Mesenchymal stem cell (in vitro differentiated cells and primary cell): ENCODE results near the gene BABAM2.
"Not testable (repeated sequence)": the region's sequence is repeated elsewhere in the genome, so short reads cannot be mapped to it uniquely, and the experiment has no call there.

Source experiments
- DNase-seq: peaks from one replicate; pipeline ENCODE4 v3.0.0-alpha.2; 2013
- H2AFZ ChIP-seq: one replicate; pipeline ENCODE4 v1.6.1; 2013; ENCODE audit warnings: low read depth, mild to moderate bottlenecking, control low read depth, inconsistent platforms, low read length, moderate library complexity
- H2AK5ac ChIP-seq: 2 replicates; pipeline ENCODE4 v1.6.1; 2013; ENCODE audit warnings: low read length, moderate library complexity, mild to moderate bottlenecking, inconsistent platforms; ENCODE audit not compliant: severe bottlenecking
- H2BK120ac ChIP-seq: one replicate; pipeline ENCODE4 v1.6.1; 2013; ENCODE audit warnings: low read depth, mild to moderate bottlenecking, inconsistent platforms, low read length, moderate library complexity
- H2BK12ac ChIP-seq, 2 experiments: one replicate each; pipeline ENCODE4 v1.6.1; 2013; ENCODE audit warnings: inconsistent platforms in 2 of 2, low read length in 2 of 2, mild to moderate bottlenecking in 2 of 2, moderate library complexity in 2 of 2, control low read depth in 1 of 2
- H2BK15ac ChIP-seq: one replicate; pipeline ENCODE4 v1.6.1; 2013; ENCODE audit warnings: mild to moderate bottlenecking, low read depth, inconsistent platforms; ENCODE audit not compliant: poor library complexity, severe bottlenecking
- H2BK5ac ChIP-seq: 2 replicates; pipeline ENCODE4 v1.6.1; 2013; ENCODE audit warnings: low read depth, mild to moderate bottlenecking, low read length, control low read depth, inconsistent platforms; ENCODE audit not compliant: poor library complexity, severe bottlenecking
- H3K14ac ChIP-seq, 2 experiments: one replicate each; pipeline ENCODE4 v1.6.1; 2013; ENCODE audit warnings: inconsistent platforms in 2 of 2, low read length in 2 of 2, control low read depth in 1 of 2, mild to moderate bottlenecking in 1 of 2, moderate library complexity in 1 of 2
- H3K18ac ChIP-seq, 2 experiments: one replicate each; pipeline ENCODE4 v1.6.1; 2013; ENCODE audit warnings: inconsistent platforms in 2 of 2, low read length in 2 of 2, control low read depth in 1 of 2, low read depth in 1 of 2, mild to moderate bottlenecking in 1 of 2
- H3K23ac ChIP-seq, 2 experiments: one replicate each; pipeline ENCODE4 v1.6.1; 2013; ENCODE audit warnings: inconsistent platforms in 2 of 2, low read length in 2 of 2, mild to moderate bottlenecking in 2 of 2, moderate library complexity in 2 of 2, control low read depth in 1 of 2
- H3K27ac ChIP-seq: 2 replicates; pipeline ENCODE4 v1.5.1; 2013; ENCODE audit warnings: mild to moderate bottlenecking, moderate library complexity, low read length, control low read depth, inconsistent platforms; ENCODE audit not compliant: poor library complexity, severe bottlenecking
- H3K27me3 ChIP-seq, 2 experiments: 2 replicates each; pipeline versions ENCODE4 v1.6.1 to v1.7.0; 2013; ENCODE audit warnings: low read length in 2 of 2, mild to moderate bottlenecking in 2 of 2, moderate library complexity in 2 of 2, control low read depth in 1 of 2, inconsistent platforms in 1 of 2; ENCODE audit not compliant: control insufficient read depth in 1 of 2, insufficient read depth in 1 of 2
- H3K36me3 ChIP-seq, 2 experiments: 2 replicates each; pipeline versions ENCODE4 v1.6.1 to v1.7.0; 2013; ENCODE audit warnings: low read length in 2 of 2, control low read depth in 1 of 2, inconsistent platforms in 1 of 2, low read depth in 1 of 2, mild to moderate bottlenecking in 1 of 2; ENCODE audit not compliant: insufficient read depth in 2 of 2, control insufficient read depth in 1 of 2
- H3K4ac ChIP-seq, 2 experiments: one replicate each; pipeline ENCODE4 v1.6.1; 2013; ENCODE audit warnings: inconsistent platforms in 2 of 2, low read length in 2 of 2, mild to moderate bottlenecking in 2 of 2, moderate library complexity in 2 of 2, control low read depth in 1 of 2, low read depth in 1 of 2
- H3K4me1 ChIP-seq: 2 replicates; pipeline ENCODE4 v1.6.1; 2013; ENCODE audit warnings: low read depth, low read length, control low read depth; ENCODE audit not compliant: control insufficient read depth, insufficient read depth
- H3K4me2 ChIP-seq: 2 replicates; pipeline ENCODE4 v1.6.1; 2013; ENCODE audit warnings: low read length, mild to moderate bottlenecking, inconsistent platforms; ENCODE audit not compliant: poor library complexity, severe bottlenecking
- H3K4me3 ChIP-seq, 2 experiments: 2 replicates each; pipeline versions ENCODE4 v1.5.1 to v1.7.0; 2013; ENCODE audit warnings: low read length in 2 of 2, mild to moderate bottlenecking in 2 of 2, control low read depth in 1 of 2, low read depth in 1 of 2; ENCODE audit not compliant: insufficient read depth in 1 of 2
- H3K79me1 ChIP-seq: replicated peaks from 2 replicates; pipeline ENCODE4 v1.6.1; 2013; ENCODE audit warnings: mild to moderate bottlenecking, control low read depth, low read length, inconsistent platforms; ENCODE audit not compliant: poor library complexity, severe bottlenecking
- H3K9ac ChIP-seq: 2 replicates; pipeline ENCODE4 v1.7.0; 2013; ENCODE audit warnings: mild to moderate bottlenecking, low read length, moderate library complexity
- H3K9me3 ChIP-seq: 2 replicates; pipeline ENCODE4 v1.7.0; 2013; ENCODE audit warnings: mild to moderate bottlenecking, low read length; ENCODE audit not compliant: control insufficient read depth
- H4K8ac ChIP-seq: one replicate; pipeline ENCODE4 v1.6.1; 2013; ENCODE audit warnings: inconsistent platforms, mild to moderate bottlenecking, low read length, moderate library complexity
- H4K91ac ChIP-seq: one replicate; pipeline ENCODE4 v1.6.1; 2013; ENCODE audit warnings: mild to moderate bottlenecking, low read length, inconsistent platforms
- WGBS: methylation state at CpG from one replicate; pipeline ENCODE4 v1.1.7; 2013; ENCODE audit warnings: mixed read lengths; 5-methylcytosine and 5-hydroxymethylcytosine counted together

BABAM2 gene

DNA sequence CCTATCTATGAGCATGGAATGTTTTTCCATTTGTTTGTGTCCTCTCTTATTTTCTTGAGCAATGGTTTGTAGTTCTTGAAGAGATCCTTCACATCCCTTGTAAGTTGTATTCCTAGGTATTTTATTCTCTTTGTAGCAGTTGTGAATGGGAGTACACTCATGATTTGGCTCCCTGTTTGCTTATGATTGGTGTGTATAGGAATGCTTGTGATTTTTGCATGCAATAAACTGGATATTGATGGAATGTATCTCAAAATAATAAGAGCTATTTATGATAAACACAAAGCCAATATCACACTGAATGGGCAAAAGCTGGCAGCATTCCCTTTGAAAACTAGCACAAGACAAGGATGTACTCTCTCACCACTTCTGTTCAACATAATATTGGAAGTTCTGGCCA is 223.2 kb downstream of the BABAM2 start:
- not testable (repeated sequence) for H3K4me2 ChIP-seq, H3K4ac ChIP-seq, H2AFZ ChIP-seq, H4K91ac ChIP-seq, H2AK5ac ChIP-seq, H2BK120ac ChIP-seq, H3K4me1 ChIP-seq, H4K8ac ChIP-seq, H3K36me3 ChIP-seq, H3K27me3 ChIP-seq, H3K18ac ChIP-seq, H3K27ac ChIP-seq, H2BK5ac ChIP-seq, H3K79me1 ChIP-seq, H3K4me3 ChIP-seq, H2BK15ac ChIP-seq, H2BK12ac ChIP-seq, H3K9me3 ChIP-seq, DNase-seq, H3K9ac ChIP-seq, H3K14ac ChIP-seq, H3K23ac ChIP-seq

DNA sequence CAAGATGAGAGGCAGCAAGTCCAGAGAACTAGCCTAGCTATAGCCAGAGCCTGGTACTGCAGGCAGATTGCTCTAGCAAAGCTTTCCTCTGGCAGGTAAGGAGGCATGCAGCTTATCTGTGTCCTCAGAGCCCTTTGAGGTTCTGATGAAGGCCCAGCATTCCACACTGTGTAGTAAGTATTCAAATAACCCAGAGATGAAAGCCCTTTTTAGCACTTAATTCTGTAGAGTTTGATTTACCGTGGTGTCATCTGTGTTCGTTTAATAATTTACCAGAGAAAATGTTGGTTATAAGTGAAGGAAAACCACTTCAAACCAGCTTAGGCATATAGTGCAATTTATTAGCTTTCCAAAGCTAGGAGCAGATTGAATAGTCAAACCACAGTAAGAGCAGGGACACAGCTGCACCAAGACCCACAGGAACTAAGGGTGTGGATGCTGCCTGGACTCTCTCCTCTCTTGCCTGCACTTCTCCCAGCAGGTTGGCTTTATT is 226.6 kb downstream of the BABAM2 start:
- H3K9me3 ChIP-seq: no peaks in the 10 kb centered on the region
- peaks cover 7% of the 10 kb centered on the region for H3K4me1 ChIP-seq
- no peak overlapping the region for H2BK12ac ChIP-seq
- H2AK5ac ChIP-seq: peak overlapping the region; percentile 39
- no peak overlapping the region for H3K4ac ChIP-seq
- no peaks in the 10 kb centered on the region for H3K27me3 ChIP-seq
- H3K4me3 ChIP-seq: no peak overlapping the region
- no peak overlapping the region for H4K91ac ChIP-seq
- no peak overlapping the region for H3K14ac ChIP-seq
- DNase-seq: no peak
- no peak overlapping the region for H2AFZ ChIP-seq
- H3K23ac ChIP-seq: no peak overlapping the region
- H3K27ac ChIP-seq: peak overlapping the region; percentile 71
- H3K9ac ChIP-seq: no peak overlapping the region
- H3K4me2 ChIP-seq: no peak overlapping the region
- H2BK15ac ChIP-seq: no peak overlapping the region
- no peak overlapping the region for H4K8ac ChIP-seq
- H2BK5ac ChIP-seq: no peak overlapping the region
- WGBS: 87% methylated on average over 2 of the region's 2 CpGs
- H3K36me3 ChIP-seq: peaks cover 0 to 4% of the 10 kb centered on the region in 2 experiments
- H2BK120ac ChIP-seq: no peak overlapping the region
- no peak overlapping the region for H3K18ac ChIP-seq
- peaks cover 3% of the 10 kb centered on the region for H3K79me1 ChIP-seq

DNA sequence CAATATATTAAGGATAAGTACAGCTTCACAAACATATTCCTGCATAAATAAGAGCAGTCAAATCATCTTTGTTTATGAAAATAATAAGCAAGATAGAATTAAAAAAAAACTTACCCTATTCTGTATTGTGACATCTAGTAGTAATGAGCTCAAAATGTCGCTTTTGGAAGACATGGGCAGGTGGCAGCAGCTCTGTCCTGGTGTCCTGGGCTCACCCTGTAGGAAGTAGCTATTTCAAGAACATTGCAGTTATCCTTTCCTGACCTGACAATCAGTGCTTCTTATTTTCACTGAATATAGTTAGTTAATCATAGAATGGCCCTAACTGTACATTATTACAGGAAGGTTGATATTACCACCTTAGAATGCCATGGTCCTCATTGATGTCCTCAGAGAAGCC is 229.1 kb downstream of the BABAM2 start:
- peaks cover 7% of the 10 kb centered on the region for H3K4me1 ChIP-seq
- no peak overlapping the region for H3K4me3 ChIP-seq
- no peak overlapping the region for H2AK5ac ChIP-seq
- no peak overlapping the region for H3K4me2 ChIP-seq
- no peak overlapping the region for H2AFZ ChIP-seq
- H3K4ac ChIP-seq: no peak overlapping the region
- H3K27ac ChIP-seq: no peak overlapping the region
- no peak overlapping the region for H3K14ac ChIP-seq
- H4K8ac ChIP-seq: no peak overlapping the region
- no peak overlapping the region for H2BK12ac ChIP-seq
- no peak for DNase-seq
- no peak overlapping the region for H4K91ac ChIP-seq
- no peak overlapping the region for H3K23ac ChIP-seq
- H3K18ac ChIP-seq: no peak overlapping the region
- H2BK15ac ChIP-seq: no peak overlapping the region
- 100% methylated on average over 1 of the region's 1 CpG for WGBS
- H2BK5ac ChIP-seq: no peak overlapping the region
- H3K27me3 ChIP-seq: no peaks in the 10 kb centered on the region
- peaks cover 3% of the 10 kb centered on the region for H3K79me1 ChIP-seq
- H3K36me3 ChIP-seq: peaks cover 0 to 4% of the 10 kb centered on the region in 2 experiments
- no peaks in the 10 kb centered on the region for H3K9me3 ChIP-seq
- H2BK120ac ChIP-seq: no peak overlapping the region
- no peak overlapping the region for H3K9ac ChIP-seq

DNA sequence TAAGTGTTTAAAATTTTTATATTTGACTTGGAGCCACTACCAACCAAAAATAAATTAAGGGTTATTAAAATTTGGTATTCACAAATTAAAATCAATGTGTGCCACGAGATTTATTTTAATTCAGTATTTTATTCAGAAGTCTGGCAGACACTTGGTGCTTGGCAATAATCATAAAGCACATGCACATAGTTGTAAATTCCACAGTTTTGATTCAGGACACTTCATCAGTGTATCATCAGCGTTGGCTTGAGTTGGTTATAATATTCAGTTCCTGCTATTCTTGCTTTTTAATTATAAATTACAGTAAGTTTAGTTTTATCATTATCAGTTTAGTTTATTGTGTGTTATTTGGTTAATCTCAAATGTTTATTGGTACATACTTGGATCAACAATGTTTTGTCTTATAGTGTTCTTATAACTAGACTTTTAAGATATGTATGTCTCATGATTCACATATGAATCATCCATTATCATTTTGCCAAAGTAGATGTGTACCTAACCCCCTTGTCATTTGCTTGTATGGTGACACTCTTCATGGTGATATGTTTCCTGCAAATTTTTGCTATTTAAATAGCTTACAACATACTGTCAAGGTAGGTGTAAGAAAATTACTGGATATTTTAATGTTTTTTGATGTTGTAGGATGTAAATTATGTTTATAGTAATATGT is 237.9 kb downstream of the BABAM2 start:
- H3K4me1 ChIP-seq: peaks cover 4% of the 10 kb centered on the region

More for the DNA sequence above, 237.9 kb downstream of the BABAM2 start:
- Histone ChIP-seq H4K91ac (no peak overlapping the region), H3K36me3 (peaks cover 0 to 7% of the 10 kb centered on the region in 2 experiments), H3K4ac (no peak overlapping the region), H2AFZ (no peak overlapping the region), H3K4me2 (no peak overlapping the region), H3K9ac (peak overlapping the region; percentile 48), H4K8ac (no peak overlapping the region), H2BK15ac (no peak overlapping the region), H2BK120ac (no peak overlapping the region), H3K27ac (no peak overlapping the region), H3K4me3 (no peak overlapping the region), H3K14ac (no peak overlapping the region), H3K27me3 (no peaks in the 10 kb centered on the region), H3K9me3 (no peaks in the 10 kb centered on the region), H2BK12ac (no peak overlapping the region), H2AK5ac (no peak overlapping the region), H3K23ac (no peak overlapping the region), H3K18ac (no peak overlapping the region), H3K79me1 (peaks cover 8% of the 10 kb centered on the region), H2BK5ac (no peak overlapping the region)
- no peak for DNase-seq
- WGBS: no CpG with 5 or more reads among the region's 2 CpGs
